ENCODE data around the gene PNPO. TPM values are rescaled to one million over a fixed set of nuclear protein-coding genes. Genes with fewer than 3 reads are reported as not detected.
A peak's percentile ranks its signal among the peaks of the same experiment; 100 is the strongest.

The PNPO gene
- polyA plus RNA-seq, 1 of the 3 experiments (the other 2 are of a cell fraction), result 26.1 TPM

DNA sequence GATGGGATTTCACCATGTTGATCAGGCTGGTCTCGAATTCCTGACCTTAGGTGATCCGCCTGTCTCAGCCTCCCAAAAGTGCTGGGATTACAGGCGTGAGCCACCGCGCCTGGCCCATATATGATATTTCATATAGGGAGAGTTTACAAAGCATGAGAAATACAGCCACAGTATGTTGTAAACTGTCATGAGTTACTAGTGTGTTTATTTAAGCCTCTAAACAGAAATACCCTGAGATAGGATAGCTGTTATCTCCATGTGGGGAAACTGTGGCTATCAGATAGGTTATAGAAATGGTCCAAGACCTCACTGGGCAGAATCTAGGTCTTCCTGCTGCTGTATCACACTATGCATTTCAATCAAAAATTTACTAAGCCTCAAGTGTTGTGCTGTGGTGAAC is 27.5 kb downstream of the PNPO start:
- Histone ChIP-seq H3F3A (replicated peaks; ENCODE audit: insufficient read depth) (peaks cover 10% of the 10 kb centered on the region), H3K27ac (ENCODE audit: low read depth in 2 of 2, low read length in 1 of 2) (peak overlapping the region in 1 of 2 experiments; percentile 66; a peak in 1 of 4 replicates), H3K4me1 (ENCODE audit: control insufficient read depth in 1 of 2, insufficient read depth in 2 of 2, low read depth in 1 of 2, low read length in 1 of 2) (peaks cover 20 to 25% of the 10 kb centered on the region in 2 experiments; a peak in 3 of 4 replicates), H3K4me2 (no peak overlapping the region), H3K9me2 (no peaks in the 10 kb centered on the region), H3K9me3 (no peaks in the 10 kb centered on the region), H3K36me3 (replicated peaks in 1 of 2; ENCODE audit: control insufficient read depth in 1 of 2, insufficient read depth in 2 of 2, low read length in 1 of 2) (peaks cover 2 to 11% of the 10 kb centered on the region in 2 experiments), H3K9ac (no peak overlapping the region), H3K27me3 (ENCODE audit: insufficient read depth) (no peaks in the 10 kb centered on the region), H3K4me3 (ENCODE audit: low read depth in 2 of 2, low read length in 1 of 2) (no peak overlapping the region), H3K79me2 (ENCODE audit: insufficient read depth) (peaks cover 23% of the 10 kb centered on the region), H4K20me1 (ENCODE audit: insufficient read depth) (no peaks in the 10 kb centered on the region), H2AFZ (ENCODE audit: low read depth) (no peak overlapping the region)
- ChIA-PET POLR2A (no interaction called here), CTCF (interaction anchor here (1.0 to 41.8 kb wide), 7 partner anchors 8 to 128 kb away, joined by 3 to 1752 read pairs (median 22); partner anchors contain the start of genes PNPO, PRR15L and SCRN2)
- no peak for DNase-seq
- TF ChIP-seq RXRA (IDR thresholded peaks at IDR 0.05; ENCODE audit: borderline replicate concordance, low read depth), result no peak
- TF ChIP-seq, protein P1, sequence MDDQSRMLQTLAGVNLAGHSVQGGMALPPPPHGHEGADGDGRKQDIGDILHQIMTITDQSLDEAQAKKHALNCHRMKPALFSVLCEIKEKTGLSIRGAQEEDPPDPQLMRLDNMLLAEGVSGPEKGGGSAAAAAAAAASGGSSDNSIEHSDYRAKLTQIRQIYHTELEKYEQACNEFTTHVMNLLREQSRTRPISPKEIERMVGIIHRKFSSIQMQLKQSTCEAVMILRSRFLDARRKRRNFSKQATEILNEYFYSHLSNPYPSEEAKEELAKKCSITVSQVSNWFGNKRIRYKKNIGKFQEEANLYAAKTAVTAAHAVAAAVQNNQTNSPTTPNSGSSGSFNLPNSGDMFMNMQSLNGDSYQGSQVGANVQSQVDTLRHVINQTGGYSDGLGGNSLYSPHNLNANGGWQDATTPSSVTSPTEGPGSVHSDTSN (IDR thresholded peaks at IDR 0.05), result no peak
- no peak for TF ChIP-seq EP300 (IDR thresholded peaks at IDR 0.05; ENCODE audit: borderline replicate concordance in 1 of 2, low read depth in 1 of 2, low read length in 1 of 2)
- no peak for TF ChIP-seq TAF1 (IDR thresholded peaks at IDR 0.05; ENCODE audit: borderline replicate concordance, low read depth, low read length)
- TF ChIP-seq SMC3 (IDR thresholded peaks at IDR 0.05; ENCODE audit: low read depth, low read length), result no peak
- TF ChIP-seq YY1 (IDR thresholded peaks at IDR 0.05; ENCODE audit: low read depth), result no peak
- TF ChIP-seq GATA2 (CRISPR knock-in tag; IDR thresholded peaks at IDR 0.05), result no peak
- TF ChIP-seq FOXJ3 (CRISPR knock-in tag; IDR thresholded peaks at IDR 0.05), result no peak
- no peak for TF ChIP-seq RFX5 (IDR thresholded peaks at IDR 0.05; ENCODE audit: low read length)
- no peak for TF ChIP-seq EZH2phosphoT487 (IDR thresholded peaks at IDR 0.05; ENCODE audit: borderline replicate concordance, low read depth)
- TF ChIP-seq NFIC (IDR thresholded peaks at IDR 0.05; ENCODE audit: borderline replicate concordance), result no peak
- TF ChIP-seq, protein P2, sequence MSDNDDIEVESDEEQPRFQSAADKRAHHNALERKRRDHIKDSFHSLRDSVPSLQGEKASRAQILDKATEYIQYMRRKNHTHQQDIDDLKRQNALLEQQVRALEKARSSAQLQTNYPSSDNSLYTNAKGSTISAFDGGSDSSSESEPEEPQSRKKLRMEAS (IDR thresholded peaks at IDR 0.05; ENCODE audit: low read depth), result no peak
- TF ChIP-seq MXI1 (IDR thresholded peaks at IDR 0.05; ENCODE audit: low read depth, low read length), result no peak
- TF ChIP-seq FOXM1 (IDR thresholded peaks at IDR 0.05; ENCODE audit: low read depth), result no peak
- no peak for TF ChIP-seq TCF12 (IDR thresholded peaks at IDR 0.05)
- TF ChIP-seq, protein P3, sequence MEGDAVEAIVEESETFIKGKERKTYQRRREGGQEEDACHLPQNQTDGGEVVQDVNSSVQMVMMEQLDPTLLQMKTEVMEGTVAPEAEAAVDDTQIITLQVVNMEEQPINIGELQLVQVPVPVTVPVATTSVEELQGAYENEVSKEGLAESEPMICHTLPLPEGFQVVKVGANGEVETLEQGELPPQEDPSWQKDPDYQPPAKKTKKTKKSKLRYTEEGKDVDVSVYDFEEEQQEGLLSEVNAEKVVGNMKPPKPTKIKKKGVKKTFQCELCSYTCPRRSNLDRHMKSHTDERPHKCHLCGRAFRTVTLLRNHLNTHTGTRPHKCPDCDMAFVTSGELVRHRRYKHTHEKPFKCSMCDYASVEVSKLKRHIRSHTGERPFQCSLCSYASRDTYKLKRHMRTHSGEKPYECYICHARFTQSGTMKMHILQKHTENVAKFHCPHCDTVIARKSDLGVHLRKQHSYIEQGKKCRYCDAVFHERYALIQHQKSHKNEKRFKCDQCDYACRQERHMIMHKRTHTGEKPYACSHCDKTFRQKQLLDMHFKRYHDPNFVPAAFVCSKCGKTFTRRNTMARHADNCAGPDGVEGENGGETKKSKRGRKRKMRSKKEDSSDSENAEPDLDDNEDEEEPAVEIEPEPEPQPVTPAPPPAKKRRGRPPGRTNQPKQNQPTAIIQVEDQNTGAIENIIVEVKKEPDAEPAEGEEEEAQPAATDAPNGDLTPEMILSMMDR (IDR thresholded peaks at IDR 0.05), result no peak
- WGBS (ENCODE audit: low lambda C conversion rate), result 95% methylated on average over 5 of the region's 5 CpGs
